Measurements from ENCODE around the gene KCTD15. TPM values are rescaled to one million over a fixed set of nuclear protein-coding genes. Genes with fewer than 3 reads are reported as not detected.
A peak's percentile ranks its signal among the peaks of the same experiment; 100 is the strongest.

Gene KCTD15
- total and polyA plus RNA-seq, 5 donors = 10.3 to 14.6 (median 10.9) TPM

DNA sequence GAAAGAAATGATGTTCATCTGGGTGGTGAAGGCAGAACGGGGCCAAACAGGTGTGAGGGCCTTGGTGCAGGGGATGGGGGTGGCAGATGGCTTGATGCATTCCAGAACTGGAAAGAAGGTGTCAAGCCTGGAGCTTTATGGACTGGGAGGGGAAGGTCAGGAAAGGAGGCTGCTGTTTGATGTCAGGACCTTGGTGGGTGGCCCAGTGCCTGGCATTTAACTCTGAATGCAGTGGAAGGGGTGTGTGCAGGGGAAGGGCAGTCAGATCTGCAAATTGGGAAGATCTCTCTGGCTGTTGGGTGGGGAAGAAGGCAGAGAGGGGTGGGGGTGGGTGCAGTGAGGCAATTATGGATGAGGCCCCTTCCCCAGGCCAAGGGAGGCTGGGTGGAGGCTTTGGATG lies 11.7 kb downstream of the KCTD15 start:
- Histone ChIP-seq H3K4me1 (ENCODE audit: control insufficient read depth, insufficient read depth, low read length) (peaks cover 3% of the 10 kb centered on the region), H3K9me3 (ENCODE audit: control insufficient read depth, low read length) (no peaks in the 10 kb centered on the region), H3K4me3 (ENCODE audit: low read length) (no peak overlapping the region), H3K27ac (ENCODE audit: low read length) (no peak overlapping the region), H3K27me3 (ENCODE audit: control insufficient read depth, insufficient read depth) (no peaks in the 10 kb centered on the region)
- DNase-seq = no peak
- no peak for ATAC-seq
- 86% methylated on average over 1 of the region's 1 CpG for WGBS
- intact Hi-C loops (cut with DNase I) = no loop called here

- intact Hi-C loops (cut with DNase I) = no loop called here
- 80% methylated on average over 6 of the region's 6 CpGs for WGBS
- peak; percentile 25 to 85 for ATAC-seq
- Histone ChIP-seq H3K4me1 (ENCODE audit: control insufficient read depth, insufficient read depth, low read length) (no peaks in the 10 kb centered on the region), H3K9me3 (ENCODE audit: control insufficient read depth, low read length) (no peaks in the 10 kb centered on the region), H3K27ac (ENCODE audit: low read length) (no peak overlapping the region), H3K4me3 (ENCODE audit: low read length) (no peak overlapping the region), H3K27me3 (ENCODE audit: control insufficient read depth, insufficient read depth) (no peaks in the 10 kb centered on the region)
- peak in 2 of 3 donors; percentile 47 to 48 for DNase-seq
These were observed 13.3 kb downstream of the KCTD15 start for GRCh38 chr19:33809960-33810359.

- 95% methylated on average over 11 of the region's 11 CpGs for WGBS
- H3K27me3 ChIP-seq (ENCODE audit: control insufficient read depth, insufficient read depth) = no peaks in the 10 kb centered on the region
- DNase-seq = peak in 1 of 3 donors; percentile 24
These were observed 14.2 kb downstream of the KCTD15 start for GRCh38 chr19:33810821-33811220.

GRCh38 chr19:33811246-33811645 lies 14.6 kb downstream of the KCTD15 start:
- no peak overlapping the region for H3K4me3 ChIP-seq (ENCODE audit: low read length)
- intact Hi-C loops (cut with DNase I) = no loop called here
- WGBS = 96% methylated on average over 41 of the region's 41 CpGs

More at GRCh38 chr19:33810821-33811220, 14.2 kb downstream of the KCTD15 start:
- no peaks in the 10 kb centered on the region for H3K9me3 ChIP-seq (ENCODE audit: control insufficient read depth, low read length)
- intact Hi-C loops (cut with DNase I) = no loop called here
- H3K4me1 ChIP-seq (ENCODE audit: control insufficient read depth, insufficient read depth, low read length) = no peaks in the 10 kb centered on the region
- no peak overlapping the region for H3K4me3 ChIP-seq (ENCODE audit: low read length)
- ATAC-seq = no peak
- no peak overlapping the region for H3K27ac ChIP-seq (ENCODE audit: low read length)

GRCh38 chr19:33811736-33812387 lies 15.2 kb downstream of the KCTD15 start:
- Histone ChIP-seq H3K4me3 (ENCODE audit: low read length) (no peak overlapping the region), H3K27me3 (ENCODE audit: control insufficient read depth, insufficient read depth) (no peaks in the 10 kb centered on the region), H3K9me3 (ENCODE audit: control insufficient read depth, low read length) (no peaks in the 10 kb centered on the region), H3K27ac (ENCODE audit: low read length) (no peak overlapping the region), H3K4me1 (ENCODE audit: control insufficient read depth, insufficient read depth, low read length) (no peaks in the 10 kb centered on the region)
- WGBS = 80% methylated on average over 14 of the region's 14 CpGs
- intact Hi-C loops (cut with DNase I) = no loop called here
- ATAC-seq = no peak
- peak in 1 of 3 donors; percentile 29 for DNase-seq

More at GRCh38 chr19:33811246-33811645, 14.6 kb downstream of the KCTD15 start:
- Histone ChIP-seq H3K27ac (ENCODE audit: low read length) (no peak overlapping the region), H3K4me1 (ENCODE audit: control insufficient read depth, insufficient read depth, low read length) (no peaks in the 10 kb centered on the region), H3K9me3 (ENCODE audit: control insufficient read depth, low read length) (no peaks in the 10 kb centered on the region), H3K27me3 (ENCODE audit: control insufficient read depth, insufficient read depth) (no peaks in the 10 kb centered on the region)
- DNase-seq = peak in 1 of 3 donors; percentile 45
- ATAC-seq = no peak

GRCh38 chr19:33812388-33813330 lies 16.0 kb downstream of the KCTD15 start:
- intact Hi-C loops (cut with DNase I) = no loop called here
- Histone ChIP-seq H3K27me3 (ENCODE audit: control insufficient read depth, insufficient read depth) (no peaks in the 10 kb centered on the region), H3K9me3 (ENCODE audit: control insufficient read depth, low read length) (no peaks in the 10 kb centered on the region), H3K4me3 (ENCODE audit: low read length) (no peak overlapping the region), H3K4me1 (ENCODE audit: control insufficient read depth, insufficient read depth, low read length) (no peaks in the 10 kb centered on the region), H3K27ac (ENCODE audit: low read length) (no peak overlapping the region)
- ATAC-seq = no peak
- WGBS = 86% methylated on average over 28 of the region's 28 CpGs
- peak in 1 of 3 donors; percentile 34 for DNase-seq

- Histone ChIP-seq H3K4me3 (ENCODE audit: low read length) (no peak overlapping the region), H3K27me3 (ENCODE audit: control insufficient read depth, insufficient read depth) (no peaks in the 10 kb centered on the region), H3K9me3 (ENCODE audit: control insufficient read depth, low read length) (no peaks in the 10 kb centered on the region), H3K27ac (ENCODE audit: low read length) (no peak overlapping the region), H3K4me1 (ENCODE audit: control insufficient read depth, insufficient read depth, low read length) (no peaks in the 10 kb centered on the region)
- intact Hi-C loops (cut with DNase I) = no loop called here
- DNase-seq = peak in 1 of 3 donors; percentile 43
- WGBS = 80% methylated on average over 16 of the region's 16 CpGs
- no peak for ATAC-seq
These were observed 16.9 kb downstream of the KCTD15 start for GRCh38 chr19:33813391-33814101.

DNA sequence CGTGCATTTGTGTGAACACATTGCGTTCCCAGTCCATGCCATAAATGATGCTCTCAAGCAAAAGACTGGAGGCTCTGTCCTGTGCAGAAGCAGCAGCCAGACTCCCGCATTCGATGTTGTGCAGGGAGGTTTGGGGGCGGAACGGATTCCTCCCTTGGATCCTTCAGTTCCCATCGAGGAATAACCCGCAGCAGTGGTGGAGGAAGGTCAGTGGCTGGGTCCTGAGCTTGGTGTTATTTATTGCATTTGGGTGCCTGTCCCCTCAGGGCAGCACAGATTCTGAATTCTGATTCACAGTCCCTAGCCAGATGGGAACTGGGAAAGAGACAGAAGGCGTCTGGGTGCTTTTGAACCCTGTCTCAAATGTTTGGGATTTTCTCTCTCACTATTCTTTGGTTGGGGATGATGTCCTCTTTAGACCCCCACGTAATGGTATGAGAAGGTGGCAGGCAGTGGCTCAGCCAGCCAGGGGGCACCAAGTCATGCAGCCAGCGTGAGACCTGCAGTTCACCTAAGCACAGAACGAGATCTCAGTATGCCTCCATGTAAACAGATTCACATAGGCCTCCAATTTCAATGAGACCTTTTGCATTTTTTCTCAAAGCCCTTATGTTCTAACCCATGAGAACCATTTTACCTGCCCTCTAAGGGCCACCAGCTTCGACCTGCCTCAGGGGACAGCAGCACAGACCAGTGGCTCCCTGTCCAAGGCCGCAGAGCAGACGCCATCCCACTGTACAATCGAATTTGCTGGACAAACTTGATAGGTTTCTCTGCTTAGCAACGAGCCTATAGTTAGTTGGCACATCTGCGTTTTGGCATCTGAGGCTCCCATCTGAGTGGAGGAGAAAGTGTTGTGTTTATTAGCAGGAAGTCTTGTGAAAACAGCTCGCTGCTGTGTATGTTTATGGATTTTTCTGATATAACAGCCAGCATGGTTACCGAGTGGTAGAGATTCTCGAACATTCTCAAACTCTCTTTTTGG lies 17.8 kb downstream of the KCTD15 start:
- no peaks in the 10 kb centered on the region for H3K9me3 ChIP-seq (ENCODE audit: control insufficient read depth, low read length)
- WGBS = 83% methylated on average over 21 of the region's 21 CpGs
- DNase-seq (peak in 1 of 3 donors; percentile 27), ATAC-seq (no peak)
- H3K27me3 ChIP-seq (ENCODE audit: control insufficient read depth, insufficient read depth) = no peaks in the 10 kb centered on the region
- H3K27ac ChIP-seq (ENCODE audit: low read length) = no peak overlapping the region
- H3K4me1 ChIP-seq (ENCODE audit: control insufficient read depth, insufficient read depth, low read length) = peaks cover 2% of the 10 kb centered on the region
- intact Hi-C loops (cut with DNase I) = no loop called here
- H3K4me3 ChIP-seq (ENCODE audit: low read length) = no peak overlapping the region

DNA sequence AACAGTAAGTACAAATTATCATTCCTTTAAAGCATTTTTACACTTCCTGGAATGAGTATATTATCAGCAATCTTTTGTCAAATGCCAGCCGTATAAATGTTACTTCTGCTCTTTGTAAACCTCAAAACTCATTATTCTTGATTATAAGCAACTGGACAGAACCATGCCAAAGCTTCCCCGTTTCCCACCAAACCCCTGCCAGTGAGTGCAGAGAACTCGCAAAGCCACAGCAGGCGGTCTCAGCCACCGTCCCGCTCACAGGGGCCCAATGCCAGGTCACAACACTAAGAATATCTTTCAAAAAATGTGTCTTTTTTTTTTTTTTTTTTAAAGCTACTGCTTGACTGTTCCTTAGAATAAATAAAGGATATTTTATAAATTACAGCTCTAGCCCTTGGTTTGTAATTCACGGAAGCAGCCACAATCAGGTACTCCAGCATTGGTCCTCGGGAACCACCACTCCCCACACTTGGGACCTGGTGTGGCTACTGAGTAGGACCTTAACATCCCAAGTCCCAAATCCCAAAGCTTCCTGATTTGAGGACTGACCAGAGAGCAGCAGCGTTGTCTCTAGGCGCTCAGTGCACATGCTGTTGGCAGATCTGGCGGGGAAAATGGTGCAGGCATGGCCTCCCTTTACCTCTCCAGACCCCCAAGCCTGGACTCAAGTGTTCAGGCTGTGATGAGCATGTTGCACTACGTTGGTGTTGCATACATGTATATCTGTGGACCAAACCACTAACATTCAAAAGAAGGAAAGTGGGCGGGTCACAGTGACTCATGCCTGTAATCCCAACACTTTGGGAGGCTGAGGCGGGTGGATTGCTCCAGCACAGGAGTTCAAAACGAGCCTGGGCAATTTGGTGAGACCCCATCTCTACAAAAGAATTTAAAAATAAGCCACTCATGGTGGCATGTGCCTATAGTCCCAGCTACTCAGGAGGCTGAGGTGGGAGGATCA lies 19.0 kb downstream of the KCTD15 start:
- WGBS = 69% methylated on average over 15 of the region's 15 CpGs
- Histone ChIP-seq H3K9me3 (ENCODE audit: control insufficient read depth, low read length) (no peaks in the 10 kb centered on the region), H3K4me1 (ENCODE audit: control insufficient read depth, insufficient read depth, low read length) (peaks cover 4% of the 10 kb centered on the region), H3K27me3 (ENCODE audit: control insufficient read depth, insufficient read depth) (no peaks in the 10 kb centered on the region), H3K27ac (ENCODE audit: low read length) (no peak overlapping the region), H3K4me3 (ENCODE audit: low read length) (no peak overlapping the region)
- intact Hi-C loops (cut with DNase I) = no loop called here
- DNase-seq (peak in 1 of 3 donors; percentile 45), ATAC-seq (no peak)
